HL-60 (cell line): ENCODE data around the gene TRAF4.

Experiments used
- GABPA ChIP-seq: IDR thresholded peaks from 2 replicates; pipeline ENCODE4 v1.6.1; 2012; ENCODE audit warnings: low read depth
- POLR2AphosphoS5 ChIP-seq: IDR thresholded peaks from 2 replicates; pipeline ENCODE4 v1.6.1; 2012; ENCODE audit warnings: low read depth
- REST ChIP-seq: IDR thresholded peaks from 2 replicates; pipeline ENCODE4 v1.6.1; 2012; ENCODE audit warnings: low read depth; ENCODE audit not compliant: insufficient replicate concordance
- TF ChIP-seq, protein P1 (sequence below): IDR thresholded peaks from one replicate; pipeline ENCODE4 v1.5.1; 2011; ENCODE audit warnings: low read length, control low read depth, inconsistent platforms; ENCODE audit not compliant: insufficient read depth

DNA sequence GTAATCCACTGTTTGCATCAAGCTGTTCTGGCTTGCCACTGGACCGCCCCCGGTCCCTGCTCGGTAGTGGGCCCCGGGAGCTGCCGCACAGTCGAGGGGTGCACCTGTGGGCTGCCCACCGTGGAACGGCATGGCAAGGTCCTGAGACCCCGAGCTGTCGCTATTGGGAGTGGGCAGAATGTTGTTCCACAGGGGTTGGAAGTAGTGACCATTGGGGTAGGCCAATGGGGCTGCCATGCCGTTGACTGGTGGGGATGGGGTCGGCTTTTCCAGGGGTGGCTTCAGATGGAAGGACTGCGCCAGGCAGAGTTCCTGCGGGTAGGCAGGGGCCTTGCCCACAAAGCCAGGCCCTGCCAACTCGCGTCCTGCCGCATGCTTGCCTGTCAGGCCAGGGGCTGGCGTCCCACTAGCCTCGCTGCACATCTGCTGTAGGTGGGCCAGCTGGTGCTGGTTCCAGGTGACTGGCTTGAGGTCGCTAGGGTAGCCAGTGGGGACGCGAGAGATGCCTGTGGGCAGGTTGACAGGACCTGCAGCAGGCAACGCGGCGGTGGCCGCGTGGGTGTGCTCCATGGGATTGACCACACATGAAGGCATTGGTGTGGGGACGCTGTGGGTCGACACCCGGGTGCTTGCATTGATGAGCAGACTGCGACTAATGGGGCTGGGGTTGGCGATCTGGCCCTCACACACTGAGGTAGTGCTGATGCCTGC, 14.8 kb downstream of the TRAF4 start:
- TF ChIP-seq, protein P1, sequence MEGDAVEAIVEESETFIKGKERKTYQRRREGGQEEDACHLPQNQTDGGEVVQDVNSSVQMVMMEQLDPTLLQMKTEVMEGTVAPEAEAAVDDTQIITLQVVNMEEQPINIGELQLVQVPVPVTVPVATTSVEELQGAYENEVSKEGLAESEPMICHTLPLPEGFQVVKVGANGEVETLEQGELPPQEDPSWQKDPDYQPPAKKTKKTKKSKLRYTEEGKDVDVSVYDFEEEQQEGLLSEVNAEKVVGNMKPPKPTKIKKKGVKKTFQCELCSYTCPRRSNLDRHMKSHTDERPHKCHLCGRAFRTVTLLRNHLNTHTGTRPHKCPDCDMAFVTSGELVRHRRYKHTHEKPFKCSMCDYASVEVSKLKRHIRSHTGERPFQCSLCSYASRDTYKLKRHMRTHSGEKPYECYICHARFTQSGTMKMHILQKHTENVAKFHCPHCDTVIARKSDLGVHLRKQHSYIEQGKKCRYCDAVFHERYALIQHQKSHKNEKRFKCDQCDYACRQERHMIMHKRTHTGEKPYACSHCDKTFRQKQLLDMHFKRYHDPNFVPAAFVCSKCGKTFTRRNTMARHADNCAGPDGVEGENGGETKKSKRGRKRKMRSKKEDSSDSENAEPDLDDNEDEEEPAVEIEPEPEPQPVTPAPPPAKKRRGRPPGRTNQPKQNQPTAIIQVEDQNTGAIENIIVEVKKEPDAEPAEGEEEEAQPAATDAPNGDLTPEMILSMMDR = no peak
- TF ChIP-seq POLR2AphosphoS5 (no peak), GABPA (no peak), REST (no peak)
